HG03066 (cell line): ENCODE measurements around the gene INPP5A.

Experiments used
- ATAC-seq: cut with Tn5 transposase; IDR thresholded peaks from one replicate; pipeline ENCODE4 v1.9.1; 2021; ENCODE audit warnings: low read depth; ENCODE audit not compliant: unreplicated experiment

The INPP5A gene

GRCh38 chr10:132607961-132608495 lies 70.4 kb downstream of the INPP5A start:
- no peak for ATAC-seq

- ATAC-seq, result no peak
Observed at GRCh38 chr10:132608511-132609195, 71.1 kb downstream of the INPP5A start.

DNA sequence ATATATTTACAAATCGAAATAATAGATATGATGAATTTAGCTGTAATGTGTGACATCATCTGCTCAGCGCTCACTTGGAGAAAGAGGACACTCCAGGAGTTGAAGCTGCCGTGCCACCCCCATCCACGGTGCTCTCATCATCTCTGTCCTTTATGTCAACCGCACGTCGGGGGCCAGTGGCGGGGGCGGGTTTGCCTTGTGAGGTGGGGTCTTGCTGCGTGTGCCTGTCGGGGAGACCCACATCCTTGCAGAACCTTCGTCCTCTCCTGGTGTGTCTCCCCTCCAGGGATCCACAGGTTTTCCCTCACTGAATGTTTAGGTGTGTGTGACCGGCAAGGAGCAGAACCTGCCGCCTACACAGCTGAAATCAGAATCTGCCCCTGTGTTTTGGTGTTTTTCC lies 71.6 kb downstream of the INPP5A start:
- ATAC-seq, result no peak

GRCh38 chr10:132610071-132610701 lies 72.6 kb downstream of the INPP5A start:
- ATAC-seq, result no peak

GRCh38 chr10:132611026-132611910 lies 73.7 kb downstream of the INPP5A start:
- no peak for ATAC-seq

DNA sequence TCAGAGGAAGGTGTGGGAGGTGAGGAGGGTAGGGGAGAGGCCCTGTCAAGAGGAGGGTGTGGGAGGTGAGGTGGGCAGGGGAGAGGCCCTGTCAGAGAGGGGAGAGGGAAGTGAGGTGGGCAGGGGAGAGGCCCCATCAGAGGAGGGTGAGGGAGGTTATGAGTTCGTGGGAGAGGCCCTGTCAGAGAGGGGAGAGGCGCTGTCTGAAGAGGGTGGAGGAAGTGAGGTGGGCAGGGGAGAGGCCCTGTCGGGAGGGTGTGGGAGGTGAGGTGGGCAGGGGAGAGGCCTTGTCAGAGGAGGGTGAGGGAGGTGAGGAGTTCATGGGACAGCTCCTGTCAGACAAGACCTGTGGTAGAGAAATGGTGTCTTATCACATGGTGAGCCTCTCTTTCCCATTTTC lies 74.4 kb downstream of the INPP5A start:
- no peak for ATAC-seq

GRCh38 chr10:132612571-132613504 lies 75.3 kb downstream of the INPP5A start:
- no peak for ATAC-seq

GRCh38 chr10:132613566-132614348 lies 76.2 kb downstream of the INPP5A start:
- no peak for ATAC-seq

- ATAC-seq, result no peak
Observed at GRCh38 chr10:132614431-132615340, 77.1 kb downstream of the INPP5A start.

DNA sequence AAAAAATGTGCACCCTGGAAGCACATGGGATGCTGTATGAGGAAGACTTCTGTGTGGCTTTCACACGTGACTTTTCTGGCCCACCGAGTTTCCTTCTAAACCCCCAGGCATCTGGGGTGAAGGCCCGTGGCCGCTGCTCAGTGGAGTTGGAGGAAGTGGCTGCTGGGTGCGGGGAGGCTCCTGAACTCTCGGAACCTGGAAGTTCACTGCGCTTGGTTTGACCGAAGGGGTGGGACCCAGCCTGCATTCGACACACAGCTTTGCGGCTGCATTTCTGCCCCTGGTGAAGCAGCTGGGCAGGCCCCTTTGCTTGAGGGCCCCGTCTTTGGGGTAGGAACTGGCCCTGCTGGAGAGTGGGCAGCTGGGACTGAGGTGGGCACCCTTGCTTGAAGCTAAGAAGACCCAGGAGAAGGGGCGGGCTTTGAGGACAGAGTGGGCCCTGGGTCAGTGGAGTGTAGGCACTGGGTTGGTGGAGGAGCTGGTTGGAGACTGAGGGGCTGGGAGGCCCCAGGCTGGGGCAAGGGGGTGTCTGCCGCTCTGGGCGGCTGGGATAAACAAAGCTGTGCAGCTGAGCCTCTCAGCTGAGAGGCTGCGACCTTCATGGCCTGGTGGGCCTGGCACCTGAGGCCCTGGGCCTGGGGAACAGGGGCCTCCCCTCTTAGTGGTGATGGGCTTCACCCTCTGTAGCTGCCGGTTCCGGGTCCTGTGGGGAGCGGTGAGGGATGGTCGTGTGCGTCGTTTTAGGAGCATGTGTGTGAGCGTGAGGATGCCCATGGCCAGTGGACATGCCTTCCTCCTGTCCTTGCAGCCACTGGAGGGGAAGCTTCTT lies 78.0 kb downstream of the INPP5A start:
- ATAC-seq, result no peak

- ATAC-seq, result no peak
Observed at GRCh38 chr10:132616170-132616995, 78.8 kb downstream of the INPP5A start.

- no peak for ATAC-seq
Observed at GRCh38 chr10:132616996-132617736, 79.6 kb downstream of the INPP5A start.

DNA sequence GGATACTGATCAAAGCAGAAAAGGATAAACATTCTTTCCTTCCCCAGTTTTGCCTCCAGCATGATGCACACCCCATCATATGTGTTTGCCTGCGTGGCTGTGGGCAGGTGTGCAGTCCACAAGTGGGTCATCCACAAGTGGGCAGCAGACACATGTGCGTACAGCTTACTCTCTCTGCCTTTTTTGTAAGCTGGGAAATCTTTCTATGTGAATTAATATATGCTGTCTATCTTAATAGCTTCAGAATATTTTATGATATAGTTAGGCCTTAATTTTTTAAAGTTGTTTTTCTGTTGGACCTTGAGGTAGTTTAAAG lies 80.1 kb downstream of the INPP5A start:
- no peak for ATAC-seq

DNA sequence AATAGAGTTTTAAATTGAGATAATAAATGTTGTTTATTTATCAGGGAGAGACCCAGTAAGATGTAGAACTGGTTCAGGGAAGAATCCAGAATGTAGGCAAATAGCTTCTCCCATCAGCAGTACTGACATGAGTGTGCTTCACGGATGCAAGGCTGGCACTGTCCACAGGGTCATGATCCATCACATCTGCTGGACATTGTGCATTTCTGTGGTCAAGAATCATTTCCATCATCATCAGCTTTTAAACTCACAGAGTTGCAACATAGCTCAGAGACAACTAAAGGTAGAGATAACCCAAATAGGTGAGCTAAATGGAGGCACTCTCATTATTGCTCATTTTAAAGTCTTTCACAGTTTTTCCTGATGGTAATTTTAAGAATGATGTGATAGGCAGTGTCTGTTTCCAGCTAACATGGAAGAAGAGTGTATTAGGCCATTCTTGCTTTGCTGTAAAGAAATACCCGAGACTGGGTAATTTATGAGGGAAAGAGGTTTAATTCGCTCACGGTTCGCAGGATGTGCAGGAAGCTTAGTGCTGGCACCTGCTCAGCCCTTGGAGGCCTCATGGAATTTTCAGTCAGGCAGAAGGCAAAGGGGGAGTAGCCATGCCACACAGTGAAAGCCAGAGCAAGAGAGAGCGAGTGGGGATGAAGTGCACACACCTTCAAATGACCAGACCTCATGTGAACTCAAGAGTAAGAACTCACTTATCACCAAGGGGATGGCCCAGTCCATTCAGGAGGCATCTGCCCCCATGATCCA lies 80.8 kb downstream of the INPP5A start:
- no peak for ATAC-seq

GRCh38 chr10:132619927-132620326 lies 82.3 kb downstream of the INPP5A start:
- no peak for ATAC-seq
